SK-N-SH treated with all-trans-retinoic acid at 6 μM for 48 hours (cell line): ENCODE data around the gene PSMD2.

Experiments
- ATAC-seq: fragments of 200-7000 bp; cut with Tn5 transposase; 3 replicates; pipeline ENCODE4 v1.9.1; 2020; ENCODE audit warnings: mild to moderate bottlenecking, moderate library complexity
- ARNTL ChIP-seq: fragments of 450-650 bp; formaldehyde crosslinking; IDR thresholded peaks from 2 replicates; pipeline ENCODE4 v1.5.0; 2020; ENCODE audit warnings: low read depth, mild to moderate bottlenecking, moderate library complexity, borderline replicate concordance
- BACH2 ChIP-seq: fragments of 250-450 bp; sonication (Bioruptor Pico); IDR thresholded peaks from 2 replicates; pipeline ENCODE4 v1.9.0; 2021; ENCODE audit warnings: mild to moderate bottlenecking, borderline replicate concordance
- CSDC2 ChIP-seq: fragments of 250-450 bp; sonication (Bioruptor Pico); IDR thresholded peaks from 2 replicates; pipeline ENCODE4 v1.5.0; 2020; ENCODE audit warnings: mild to moderate bottlenecking, moderate library complexity
- ESRRG ChIP-seq: fragments of 250-450 bp; sonication (Bioruptor Pico); IDR thresholded peaks from 2 replicates; pipeline ENCODE4 v1.6.1; 2021; ENCODE audit warnings: mild to moderate bottlenecking
- GLIS3 ChIP-seq: fragments of 250-450 bp; sonication (Bioruptor Pico); IDR thresholded peaks from 2 replicates; pipeline ENCODE4 v1.5.0; 2020; ENCODE audit warnings: mild to moderate bottlenecking, moderate library complexity
- ISL1 ChIP-seq: fragments of 250-450 bp; sonication (Bioruptor Pico); IDR thresholded peaks from 2 replicates; pipeline ENCODE4 v2.1.2; 2022; ENCODE audit warnings: mild to moderate bottlenecking, moderate library complexity
- PPARA ChIP-seq: fragments of 250-450 bp; sonication (Bioruptor Pico); IDR thresholded peaks from 2 replicates; pipeline ENCODE4 v1.5.0; 2020; ENCODE audit warnings: mild to moderate bottlenecking, borderline replicate concordance
- RARB ChIP-seq: fragments of 250-450 bp; sonication (Bioruptor Pico); IDR thresholded peaks from 2 replicates; pipeline ENCODE4 v1.8.0; 2021; ENCODE audit warnings: mild to moderate bottlenecking, moderate library complexity
- SNAI2 ChIP-seq: fragments of 250-450 bp; sonication (Bioruptor Pico); IDR thresholded peaks from 2 replicates; pipeline ENCODE4 v1.5.0; 2020; ENCODE audit warnings: mild to moderate bottlenecking, moderate library complexity
- TCF4 ChIP-seq: fragments of 250-450 bp; sonication (Bioruptor Pico); IDR thresholded peaks from 2 replicates; pipeline ENCODE4 v1.8.0; 2021; ENCODE audit warnings: mild to moderate bottlenecking, moderate library complexity, borderline replicate concordance
- TOX ChIP-seq: fragments of 250-450 bp; sonication (Bioruptor Pico); IDR thresholded peaks from 2 replicates; pipeline ENCODE4 v1.8.0; 2021; ENCODE audit warnings: mild to moderate bottlenecking, moderate library complexity, borderline replicate concordance
- ZFP3 ChIP-seq: fragments of 250-450 bp; sonication (Bioruptor Pico); IDR thresholded peaks from 2 replicates; pipeline ENCODE4 v1.5.0; 2020; ENCODE audit warnings: mild to moderate bottlenecking, moderate library complexity
- ZNF70 ChIP-seq: fragments of 450-650 bp; formaldehyde crosslinking; IDR thresholded peaks from 2 replicates; pipeline ENCODE4 v1.5.0; 2020; ENCODE audit warnings: mild to moderate bottlenecking, moderate library complexity
- ZNF8 ChIP-seq: fragments of 450-650 bp; formaldehyde crosslinking; IDR thresholded peaks from 2 replicates; pipeline ENCODE4 v1.5.0; 2020; ENCODE audit warnings: mild to moderate bottlenecking, moderate library complexity
- TF ChIP-seq, protein P1 (sequence below): fragments of 250-450 bp; sonication (Bioruptor Pico); IDR thresholded peaks from 2 replicates; pipeline ENCODE4 v1.8.0; 2021; ENCODE audit warnings: low read depth, mild to moderate bottlenecking, moderate library complexity, borderline replicate concordance
- TF ChIP-seq, protein P2 (sequence below): fragments of 250-450 bp; sonication (Bioruptor Pico); IDR thresholded peaks from 2 replicates; pipeline ENCODE4 v1.5.1; 2020; ENCODE audit warnings: low read depth, mild to moderate bottlenecking, moderate library complexity
- TF ChIP-seq, protein P3 (sequence below): fragments of 250-450 bp; sonication (Bioruptor Pico); IDR thresholded peaks from 2 replicates; pipeline ENCODE4 v1.5.1; 2021; ENCODE audit warnings: mild to moderate bottlenecking, moderate library complexity
- TF ChIP-seq, protein P4 (sequence below): fragments of 250-450 bp; sonication (Bioruptor Pico); IDR thresholded peaks from 2 replicates; pipeline ENCODE4 v1.5.0; 2020; ENCODE audit warnings: mild to moderate bottlenecking, moderate library complexity

The PSMD2 gene

DNA sequence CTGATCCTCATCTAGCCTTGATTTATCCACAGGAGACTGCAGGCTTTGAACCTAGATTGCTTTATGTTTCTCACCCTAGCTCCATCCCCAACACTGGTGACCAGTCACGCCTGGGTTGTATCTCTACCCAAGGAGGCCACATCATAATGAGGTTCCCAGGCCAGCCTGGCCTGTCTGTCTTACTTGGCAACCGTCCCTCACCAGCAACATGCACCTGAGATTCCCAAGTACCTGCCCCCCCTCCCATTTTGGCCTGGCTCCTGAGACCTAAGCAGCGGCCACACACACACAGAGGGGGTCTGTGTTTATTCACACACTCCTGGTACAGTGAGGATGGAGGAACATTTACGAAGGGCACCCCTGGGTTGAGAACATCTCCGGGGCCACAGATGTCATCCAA is 40.1 kb upstream of the PSMD2 start:
- TF ChIP-seq, protein P1, sequence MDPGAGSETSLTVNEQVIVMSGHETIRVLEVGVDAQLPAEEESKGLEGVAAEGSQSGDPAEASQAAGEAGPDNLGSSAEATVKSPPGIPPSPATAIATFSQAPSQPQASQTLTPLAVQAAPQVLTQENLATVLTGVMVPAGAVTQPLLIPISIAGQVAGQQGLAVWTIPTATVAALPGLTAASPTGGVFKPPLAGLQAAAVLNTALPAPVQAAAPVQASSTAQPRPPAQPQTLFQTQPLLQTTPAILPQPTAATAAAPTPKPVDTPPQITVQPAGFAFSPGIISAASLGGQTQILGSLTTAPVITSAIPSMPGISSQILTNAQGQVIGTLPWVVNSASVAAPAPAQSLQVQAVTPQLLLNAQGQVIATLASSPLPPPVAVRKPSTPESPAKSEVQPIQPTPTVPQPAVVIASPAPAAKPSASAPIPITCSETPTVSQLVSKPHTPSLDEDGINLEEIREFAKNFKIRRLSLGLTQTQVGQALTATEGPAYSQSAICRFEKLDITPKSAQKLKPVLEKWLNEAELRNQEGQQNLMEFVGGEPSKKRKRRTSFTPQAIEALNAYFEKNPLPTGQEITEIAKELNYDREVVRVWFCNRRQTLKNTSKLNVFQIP (CRISPR knock-in tag): no peak
- no peak for TF ChIP-seq ISL1 (CRISPR knock-in tag)
- TF ChIP-seq, all 23 proteins: peak for 0
- no peak for ATAC-seq

DNA sequence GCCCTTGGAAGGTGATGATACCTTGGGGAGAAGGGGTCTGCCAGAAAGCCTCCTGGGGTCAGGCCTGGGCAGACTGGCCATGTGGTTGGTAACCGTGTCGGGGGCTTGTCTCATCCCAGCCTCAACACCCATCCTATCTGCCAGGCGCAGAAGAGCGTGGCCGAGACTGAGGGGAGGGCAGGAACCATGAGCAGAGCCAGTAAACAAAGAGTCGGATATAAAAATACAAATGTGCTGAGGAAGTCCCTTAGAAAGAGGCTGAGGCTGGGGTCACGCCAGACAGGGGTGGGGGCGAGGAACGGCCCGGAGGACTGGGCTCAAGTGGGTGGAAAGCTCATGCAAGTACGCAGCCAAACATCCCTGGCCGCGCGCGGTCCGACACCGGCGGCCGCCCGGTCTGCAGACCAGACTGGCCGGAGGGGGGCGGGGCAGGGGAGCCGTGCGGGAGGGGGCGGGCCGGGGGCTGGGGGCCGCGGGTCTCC is 39.6 kb upstream of the PSMD2 start:
- no peak for ATAC-seq
- no peak for TF ChIP-seq ZFP3 (CRISPR knock-in tag)

DNA sequence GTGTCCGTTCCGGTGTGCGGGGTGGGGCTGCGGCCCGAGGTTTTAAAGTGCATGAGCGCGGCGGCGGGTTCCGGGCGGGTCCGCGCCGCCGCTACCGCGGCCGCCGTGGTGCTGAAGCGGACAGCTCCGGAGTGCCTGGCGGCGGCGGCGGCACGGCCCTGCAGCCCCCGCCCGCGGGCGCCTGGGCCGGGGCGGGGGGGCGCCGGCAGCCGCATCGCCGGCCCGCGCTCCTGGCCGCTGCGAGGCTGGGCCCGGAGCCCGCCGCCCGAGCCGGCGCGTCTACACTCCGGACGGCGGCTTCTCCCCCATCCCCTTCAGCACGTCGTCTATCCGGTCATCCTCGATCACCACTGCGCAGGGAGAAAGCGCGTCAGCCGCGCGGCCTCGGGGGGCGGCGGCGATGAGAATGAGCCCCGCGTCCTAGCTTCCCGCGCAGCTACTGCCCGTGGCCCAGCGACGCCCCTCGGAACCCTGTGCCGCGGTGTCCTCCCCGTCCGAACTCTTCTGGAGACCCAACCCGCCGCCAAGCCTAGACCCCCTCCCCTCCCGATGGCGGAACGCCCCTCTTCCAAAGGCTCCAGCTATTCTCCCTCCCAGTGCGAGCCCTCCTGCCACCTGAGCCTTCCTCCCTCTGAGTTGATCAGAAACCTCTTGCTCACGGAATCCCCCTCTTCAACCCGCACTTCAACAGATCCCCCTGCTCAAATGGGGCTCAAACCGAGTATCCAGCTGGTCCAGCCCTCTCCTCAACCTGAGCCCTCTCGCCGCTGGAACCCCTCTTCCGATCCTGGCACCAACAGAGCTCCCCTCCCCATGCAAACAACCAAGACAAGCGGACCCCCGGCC is 38.9 kb upstream of the PSMD2 start:
- ATAC-seq: peak; percentile 32
- TF ChIP-seq ZNF70 (CRISPR knock-in tag) (no peak), ESRRG (CRISPR knock-in tag) (no peak), RARB (CRISPR knock-in tag) (no peak)
- TF ChIP-seq, protein P1 (CRISPR knock-in tag): no peak

DNA sequence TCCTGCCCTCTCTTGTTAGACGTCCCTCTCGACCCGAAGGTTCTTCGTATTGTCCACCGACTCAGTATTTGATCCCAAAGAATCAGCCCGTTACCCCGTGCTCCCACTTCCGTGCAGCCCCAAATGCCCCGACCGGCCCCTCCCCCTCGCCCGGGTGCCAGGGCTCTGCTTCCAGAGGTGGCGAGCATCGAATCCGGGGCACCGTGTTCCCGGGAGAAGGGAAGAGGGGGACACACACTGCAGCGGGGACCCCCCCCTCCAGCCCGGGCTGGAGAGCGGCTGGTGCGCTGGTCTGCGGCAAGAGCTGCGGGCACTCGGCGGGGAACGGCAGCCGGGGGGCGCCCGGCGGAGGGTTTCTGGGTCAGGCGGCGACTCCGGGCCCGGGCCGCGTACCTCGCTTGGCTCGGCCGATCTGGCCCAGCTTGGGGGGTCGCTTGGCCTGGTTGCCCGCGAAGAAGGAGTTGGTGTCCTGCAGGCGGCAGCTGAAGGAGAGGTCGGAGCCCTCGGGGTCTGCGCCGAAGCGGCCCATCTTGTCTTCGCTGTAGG is 38.2 kb upstream of the PSMD2 start:
- ATAC-seq: peak; percentile 7
- no peak for TF ChIP-seq TOX (CRISPR knock-in tag)
- TF ChIP-seq, protein P2, sequence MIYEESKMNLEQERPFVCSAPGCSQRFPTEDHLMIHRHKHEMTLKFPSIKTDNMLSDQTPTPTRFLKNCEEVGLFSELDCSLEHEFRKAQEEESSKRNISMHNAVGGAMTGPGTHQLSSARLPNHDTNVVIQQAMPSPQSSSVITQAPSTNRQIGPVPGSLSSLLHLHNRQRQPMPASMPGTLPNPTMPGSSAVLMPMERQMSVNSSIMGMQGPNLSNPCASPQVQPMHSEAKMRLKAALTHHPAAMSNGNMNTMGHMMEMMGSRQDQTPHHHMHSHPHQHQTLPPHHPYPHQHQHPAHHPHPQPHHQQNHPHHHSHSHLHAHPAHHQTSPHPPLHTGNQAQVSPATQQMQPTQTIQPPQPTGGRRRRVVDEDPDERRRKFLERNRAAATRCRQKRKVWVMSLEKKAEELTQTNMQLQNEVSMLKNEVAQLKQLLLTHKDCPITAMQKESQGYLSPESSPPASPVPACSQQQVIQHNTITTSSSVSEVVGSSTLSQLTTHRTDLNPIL: no peak

DNA sequence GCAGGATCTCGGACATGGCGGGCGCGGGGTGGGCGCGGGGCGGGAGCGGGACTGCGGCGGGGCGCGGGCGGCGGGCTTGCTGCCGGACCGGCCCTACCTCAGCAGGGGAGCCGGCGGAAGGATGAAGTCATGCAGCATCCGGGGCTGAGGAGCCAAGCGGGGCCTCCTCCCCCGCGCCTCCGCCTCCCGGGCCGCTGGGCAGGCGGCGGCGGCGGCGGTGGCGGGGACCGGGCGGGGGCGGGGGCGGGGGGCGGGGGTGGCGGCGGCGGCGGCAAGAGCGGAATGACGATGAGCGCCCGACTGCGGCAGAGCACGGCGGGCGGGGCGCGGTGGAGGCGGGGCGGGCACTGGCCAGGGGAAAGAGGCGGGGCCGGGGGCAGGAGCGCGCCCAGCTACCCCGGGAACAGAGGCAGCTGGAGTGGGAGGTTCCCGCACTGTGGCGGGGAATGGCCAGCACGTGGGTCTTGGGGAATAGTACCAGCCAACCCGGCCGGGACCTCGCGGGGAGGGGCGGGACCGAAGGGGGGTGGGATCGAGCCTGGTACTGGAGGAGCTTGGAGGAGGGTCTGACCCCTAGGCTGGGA is 37.7 kb upstream of the PSMD2 start, which contains the start of gene CAMK2N2:
Gene CAMK2N2 (minus strand): TSS at position 284 of the 584 bp plus-strand sequence. CDS start 268 bp downstream, at position 16.
- TF ChIP-seq BACH2 (no peak), ZNF8 (CRISPR knock-in tag) (no peak), CSDC2 (CRISPR knock-in tag) (no peak), SNAI2 (CRISPR knock-in tag) (no peak), GLIS3 (no peak), ARNTL (no peak), TCF4 (CRISPR knock-in tag) (no peak), PPARA (CRISPR knock-in tag) (no peak), ISL1 (CRISPR knock-in tag) (no peak)
- TF ChIP-seq, protein P2: no peak
- TF ChIP-seq, protein P3, sequence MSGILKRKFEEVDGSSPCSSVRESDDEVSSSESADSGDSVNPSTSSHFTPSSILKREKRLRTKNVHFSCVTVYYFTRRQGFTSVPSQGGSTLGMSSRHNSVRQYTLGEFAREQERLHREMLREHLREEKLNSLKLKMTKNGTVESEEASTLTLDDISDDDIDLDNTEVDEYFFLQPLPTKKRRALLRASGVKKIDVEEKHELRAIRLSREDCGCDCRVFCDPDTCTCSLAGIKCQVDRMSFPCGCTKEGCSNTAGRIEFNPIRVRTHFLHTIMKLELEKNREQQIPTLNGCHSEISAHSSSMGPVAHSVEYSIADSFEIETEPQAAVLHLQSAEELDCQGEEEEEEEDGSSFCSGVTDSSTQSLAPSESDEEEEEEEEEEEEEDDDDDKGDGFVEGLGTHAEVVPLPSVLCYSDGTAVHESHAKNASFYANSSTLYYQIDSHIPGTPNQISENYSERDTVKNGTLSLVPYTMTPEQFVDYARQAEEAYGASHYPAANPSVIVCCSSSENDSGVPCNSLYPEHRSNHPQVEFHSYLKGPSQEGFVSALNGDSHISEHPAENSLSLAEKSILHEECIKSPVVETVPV (CRISPR knock-in tag): no peak
- TF ChIP-seq, protein P4, sequence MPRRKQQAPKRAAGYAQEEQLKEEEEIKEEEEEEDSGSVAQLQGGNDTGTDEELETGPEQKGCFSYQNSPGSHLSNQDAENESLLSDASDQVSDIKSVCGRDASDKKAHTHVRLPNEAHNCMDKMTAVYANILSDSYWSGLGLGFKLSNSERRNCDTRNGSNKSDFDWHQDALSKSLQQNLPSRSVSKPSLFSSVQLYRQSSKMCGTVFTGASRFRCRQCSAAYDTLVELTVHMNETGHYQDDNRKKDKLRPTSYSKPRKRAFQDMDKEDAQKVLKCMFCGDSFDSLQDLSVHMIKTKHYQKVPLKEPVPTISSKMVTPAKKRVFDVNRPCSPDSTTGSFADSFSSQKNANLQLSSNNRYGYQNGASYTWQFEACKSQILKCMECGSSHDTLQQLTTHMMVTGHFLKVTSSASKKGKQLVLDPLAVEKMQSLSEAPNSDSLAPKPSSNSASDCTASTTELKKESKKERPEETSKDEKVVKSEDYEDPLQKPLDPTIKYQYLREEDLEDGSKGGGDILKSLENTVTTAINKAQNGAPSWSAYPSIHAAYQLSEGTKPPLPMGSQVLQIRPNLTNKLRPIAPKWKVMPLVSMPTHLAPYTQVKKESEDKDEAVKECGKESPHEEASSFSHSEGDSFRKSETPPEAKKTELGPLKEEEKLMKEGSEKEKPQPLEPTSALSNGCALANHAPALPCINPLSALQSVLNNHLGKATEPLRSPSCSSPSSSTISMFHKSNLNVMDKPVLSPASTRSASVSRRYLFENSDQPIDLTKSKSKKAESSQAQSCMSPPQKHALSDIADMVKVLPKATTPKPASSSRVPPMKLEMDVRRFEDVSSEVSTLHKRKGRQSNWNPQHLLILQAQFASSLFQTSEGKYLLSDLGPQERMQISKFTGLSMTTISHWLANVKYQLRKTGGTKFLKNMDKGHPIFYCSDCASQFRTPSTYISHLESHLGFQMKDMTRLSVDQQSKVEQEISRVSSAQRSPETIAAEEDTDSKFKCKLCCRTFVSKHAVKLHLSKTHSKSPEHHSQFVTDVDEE (CRISPR knock-in tag): no peak
- peak; percentile 68 for ATAC-seq
